ENCODE results near the gene PIGW.
A peak's percentile ranks its signal among the peaks of the same experiment; 100 is the strongest.
"Not testable (repeated sequence)": the region's sequence is repeated elsewhere in the genome, so short reads cannot be mapped to it uniquely, and the experiment has no call there.

PIGW gene

DNA sequence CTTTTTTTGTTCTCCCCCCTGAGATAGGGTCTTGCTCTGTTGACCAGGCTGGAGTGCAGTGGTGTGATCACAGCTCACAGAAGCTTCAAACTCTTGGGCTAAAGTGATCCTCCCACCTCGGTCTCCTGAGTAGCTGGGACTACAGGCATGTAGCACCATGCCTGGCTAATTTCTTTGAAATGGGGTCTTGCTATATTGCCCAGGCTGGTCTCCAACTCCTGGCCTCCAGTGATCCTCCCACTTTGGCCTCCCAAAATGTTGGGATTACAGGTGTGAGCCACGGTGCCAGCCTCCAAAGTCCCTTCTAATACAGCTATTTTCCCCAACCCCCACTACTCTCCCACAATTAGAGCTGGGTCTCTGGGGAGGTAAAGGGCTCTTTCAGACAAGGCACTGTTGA lies 26.3 kb upstream of the PIGW start:
- not testable (repeated sequence) for DNase-seq

DNA sequence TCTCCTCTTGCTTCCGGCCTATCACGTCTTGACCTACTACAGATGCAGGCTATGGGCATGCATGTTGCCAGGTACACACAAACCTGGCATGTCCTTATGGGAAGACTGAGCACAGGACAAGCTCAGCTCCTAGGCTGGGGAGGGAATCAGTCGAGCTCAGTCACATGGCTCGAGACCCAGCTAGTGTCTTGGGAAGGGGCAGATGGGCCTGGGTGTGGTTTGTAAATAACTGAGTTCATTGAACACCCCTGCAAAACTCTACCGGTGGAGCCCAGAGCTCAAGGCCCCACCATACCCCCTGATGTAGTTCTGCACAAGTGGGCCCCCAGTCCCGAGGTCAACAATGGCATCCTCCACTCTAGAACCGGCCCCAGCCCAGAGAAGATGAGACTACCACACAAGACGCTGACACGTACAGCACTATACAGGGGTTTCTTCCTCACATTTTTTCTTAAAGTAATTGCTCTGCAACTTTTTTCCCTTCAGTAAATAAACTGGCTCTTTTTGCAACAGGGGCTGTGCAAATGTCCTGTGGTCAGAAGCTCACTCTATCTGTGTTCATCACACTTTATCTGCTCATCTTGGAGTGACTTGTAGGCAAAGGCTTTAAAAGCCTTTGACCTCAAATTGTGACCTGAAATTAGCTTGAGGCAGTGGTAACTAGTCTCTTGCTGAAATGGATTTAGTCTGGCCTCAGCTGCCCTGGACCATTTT lies 25.4 kb upstream of the PIGW start:
- DNase-seq: no peak

DNA sequence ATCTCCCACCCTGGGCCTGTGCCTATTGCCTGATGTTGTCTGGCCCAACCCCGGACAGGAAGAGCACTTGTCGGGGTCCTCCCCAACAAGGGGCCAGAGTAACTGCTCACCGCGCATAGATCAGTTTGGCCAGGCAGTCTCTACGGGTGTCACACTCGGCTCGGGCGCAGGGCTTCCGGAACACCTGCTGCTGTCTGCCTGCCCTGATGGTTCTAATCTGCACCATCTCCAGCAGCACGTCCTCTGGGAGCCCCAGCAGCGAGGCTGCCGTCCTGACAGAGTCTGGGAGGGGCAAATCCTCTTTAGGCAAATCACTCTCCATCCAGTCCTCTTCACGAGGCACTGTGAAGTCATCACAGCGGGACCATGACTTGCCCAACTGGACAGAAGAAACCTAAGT lies 24.2 kb upstream of the PIGW start:
- DNase-seq: no peak

DNA sequence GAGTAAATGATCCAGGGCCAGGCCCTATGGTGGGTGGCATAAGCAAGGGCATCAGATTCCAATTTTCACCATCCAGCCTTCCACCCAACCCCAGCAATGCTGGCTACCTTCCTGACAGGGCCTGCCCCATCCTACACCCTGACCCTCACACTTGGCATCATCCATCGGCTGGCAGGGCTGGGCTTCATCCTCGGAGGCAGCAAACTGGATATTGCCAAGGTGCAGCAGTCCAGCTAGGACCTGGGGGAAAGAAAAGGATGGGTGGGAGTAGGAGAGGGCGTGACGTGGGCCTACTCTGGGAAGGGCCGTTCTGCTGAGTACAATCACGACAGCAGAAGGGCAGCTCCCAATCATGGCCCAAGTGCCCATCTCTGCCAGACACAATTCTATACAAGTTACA lies 23.6 kb upstream of the PIGW start:
- DNase-seq: no peak

GRCh38 chr17:36512641-36513040 lies 22.1 kb upstream of the PIGW start:
- DNase-seq: no peak

DNA sequence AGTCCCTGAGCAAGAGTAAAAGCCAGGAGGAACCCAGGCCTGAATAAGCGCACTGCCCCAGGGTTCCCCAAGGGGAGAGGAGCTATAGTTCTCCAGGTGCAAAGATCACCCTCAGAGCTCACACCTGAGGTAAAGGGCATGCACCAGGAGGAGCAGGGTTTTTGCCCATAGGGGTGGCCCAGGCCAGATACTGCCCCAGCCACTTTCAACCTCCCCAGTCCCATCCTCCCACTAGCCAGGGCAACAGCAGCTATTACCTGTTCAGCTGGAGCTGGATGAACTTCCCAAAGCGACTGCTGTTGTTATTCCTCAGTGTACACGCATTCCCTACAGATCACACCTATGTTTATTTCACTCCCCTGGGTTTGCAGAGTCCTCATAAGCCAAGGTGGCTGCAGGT lies 19.9 kb upstream of the PIGW start:
- DNase-seq: no peak

DNA sequence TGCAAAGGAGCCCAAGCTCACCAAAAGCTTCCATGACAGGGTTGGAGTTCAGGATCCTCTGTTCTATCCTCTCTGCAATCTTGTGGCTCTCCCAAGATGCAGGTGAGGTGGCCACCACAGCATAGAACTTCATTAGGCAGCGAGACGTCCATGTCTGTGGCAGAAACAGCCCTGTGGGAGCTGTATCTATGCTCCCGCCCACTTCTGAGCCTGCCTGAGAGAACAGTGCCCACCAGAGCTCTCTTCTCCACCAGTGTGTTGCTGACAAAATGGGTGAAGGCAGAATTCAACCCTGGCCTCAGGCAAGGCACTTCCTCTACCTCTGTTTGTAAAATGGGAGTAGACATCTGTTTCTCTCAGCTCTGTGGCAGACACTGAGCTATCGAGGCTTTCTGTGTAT lies 18.9 kb upstream of the PIGW start:
- no peak for DNase-seq

- DNase-seq: no peak
These were observed 11.7 kb upstream of the PIGW start for GRCh38 chr17:36523113-36523512.

DNA sequence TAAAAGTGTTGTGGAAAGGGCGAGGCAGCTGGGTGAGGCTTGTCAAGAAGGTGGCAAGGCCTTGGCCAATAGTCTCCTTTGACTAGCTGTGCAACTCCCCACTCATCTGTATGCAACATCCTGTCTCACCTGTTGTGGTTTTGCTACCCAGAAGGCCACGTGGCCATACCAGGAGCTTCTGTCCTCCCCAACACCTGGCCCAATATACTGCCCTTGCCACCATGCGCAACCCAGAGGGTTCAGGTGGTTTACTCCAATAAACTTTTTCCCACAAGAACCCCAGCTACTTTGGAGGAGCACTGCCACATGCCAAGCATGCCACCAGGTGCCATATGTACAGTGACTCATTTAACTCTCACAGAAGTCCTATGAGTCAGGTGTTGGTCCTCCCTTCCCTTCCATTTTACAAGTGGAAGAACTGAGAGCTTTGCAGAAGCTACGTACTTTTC lies 10.3 kb upstream of the PIGW start:
- no peak for DNase-seq

- DNase-seq: no peak
These were observed 9.7 kb upstream of the PIGW start for GRCh38 chr17:36525113-36525512.

- DNase-seq: no peak
These were observed 8.9 kb upstream of the PIGW start for GRCh38 chr17:36525888-36526287.

DNA sequence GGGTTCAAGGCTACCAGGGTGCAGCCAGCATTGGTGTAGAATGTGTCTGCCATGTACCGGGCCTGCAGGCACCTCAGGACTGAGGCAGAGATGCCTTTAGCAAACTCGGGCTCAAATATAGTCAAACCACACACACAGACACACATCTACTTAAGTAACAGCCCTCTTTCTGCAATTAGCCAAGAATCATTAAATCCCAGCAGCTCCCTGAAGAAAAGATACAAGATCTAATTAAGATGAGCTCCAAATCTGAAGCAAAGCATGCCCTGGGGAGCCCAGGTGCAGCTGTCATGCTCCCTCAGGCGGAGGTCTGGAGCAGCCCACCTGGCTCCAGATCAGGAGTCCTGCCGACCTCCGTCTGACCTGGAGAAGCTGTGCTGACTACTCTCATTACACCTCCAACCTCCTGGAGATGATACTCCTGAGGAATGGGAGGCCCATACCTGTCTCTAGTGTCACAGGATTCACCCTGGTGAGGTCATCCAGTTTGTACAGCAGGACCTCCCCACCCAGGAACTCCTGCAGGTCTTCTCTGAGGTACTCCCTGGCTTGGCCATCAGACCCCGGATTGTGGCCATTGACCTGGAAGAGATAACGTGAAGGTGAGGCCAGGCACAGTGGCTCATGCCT lies 7.1 kb upstream of the PIGW start:
- DNase-seq: no peak

- DNase-seq: no peak
These were observed 5.7 kb upstream of the PIGW start for GRCh38 chr17:36529121-36529520.

DNA sequence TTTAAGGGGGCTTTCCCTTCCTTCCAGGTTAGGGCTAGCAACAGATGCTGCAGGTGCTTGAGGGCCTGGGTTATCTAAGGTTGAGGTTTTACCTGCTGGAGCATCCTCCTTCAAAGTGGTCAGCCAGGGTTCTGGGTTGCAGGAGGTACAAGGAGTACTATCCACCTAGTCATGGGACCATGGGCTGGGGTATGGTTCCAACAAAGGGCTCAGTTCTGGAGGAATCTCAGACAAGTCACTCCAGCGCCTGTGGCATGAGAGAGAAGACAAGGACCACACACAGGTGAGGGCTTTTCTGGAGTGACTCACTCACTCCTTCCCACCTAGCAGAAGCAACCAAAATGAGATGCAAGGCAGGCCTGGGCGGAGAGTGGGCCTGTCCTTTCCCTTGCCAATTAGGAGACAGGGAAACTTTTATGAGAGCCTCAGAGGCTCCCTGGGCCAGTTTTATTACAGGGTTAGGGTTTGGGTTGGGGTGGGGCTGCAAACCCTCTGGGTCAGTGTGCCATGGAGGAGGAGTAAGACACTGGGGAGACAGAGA lies 2.3 kb upstream of the PIGW start:
- DNase-seq: no peak

- peak; percentile 57 for DNase-seq
These were observed 600 bp upstream of the PIGW start for GRCh38 chr17:36533935-36534839.

GRCh38 chr17:36535669-36536081 lies 888 bp downstream of the PIGW start:
- no peak for DNase-seq

DNA sequence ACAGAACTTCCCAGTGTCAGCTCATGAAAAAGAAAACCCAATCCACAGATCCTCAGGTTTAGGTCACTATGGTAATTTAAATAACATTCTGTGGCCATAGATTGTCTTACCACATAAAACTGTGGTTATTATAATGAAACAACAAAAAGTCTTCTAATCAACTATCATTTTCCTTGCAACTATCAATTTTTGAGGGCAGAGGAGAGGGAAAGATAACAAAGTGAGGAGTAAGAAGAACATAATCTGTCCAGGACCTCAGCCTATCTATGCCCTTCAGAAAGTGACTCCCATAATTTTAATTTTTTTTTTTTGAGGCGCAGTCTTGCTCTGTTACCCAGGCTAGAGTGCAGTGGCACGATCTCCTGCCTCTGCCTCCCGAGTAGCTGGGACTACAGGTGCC lies 5.9 kb downstream of the PIGW start:
- DNase-seq: no peak

GRCh38 chr17:36542755-36543154 lies 8.0 kb downstream of the PIGW start:
- DNase-seq: no peak

DNA sequence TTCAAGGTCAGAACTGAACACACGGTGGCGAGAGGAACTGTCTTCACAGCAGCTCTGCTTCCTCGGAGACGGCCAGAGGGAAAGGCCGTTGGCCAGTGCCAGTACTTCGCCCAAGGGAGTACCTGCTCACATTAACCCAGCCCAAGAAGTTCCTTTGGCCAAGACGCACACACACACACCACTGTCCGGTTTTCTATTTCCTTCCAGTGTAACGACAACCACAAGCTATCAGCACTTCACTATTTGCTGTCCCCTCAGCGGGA lies 9.2 kb downstream of the PIGW start:
- peak; percentile 10 for DNase-seq

GRCh38 chr17:36544307-36545076 lies 9.7 kb downstream of the PIGW start, which contains the start of gene GGNBP2:
TSS of gene GGNBP2 (plus strand) at chr17:36544919. CDS start at chr17:36545725, 806 bp downstream.
- peak; percentile 89 for DNase-seq

DNA sequence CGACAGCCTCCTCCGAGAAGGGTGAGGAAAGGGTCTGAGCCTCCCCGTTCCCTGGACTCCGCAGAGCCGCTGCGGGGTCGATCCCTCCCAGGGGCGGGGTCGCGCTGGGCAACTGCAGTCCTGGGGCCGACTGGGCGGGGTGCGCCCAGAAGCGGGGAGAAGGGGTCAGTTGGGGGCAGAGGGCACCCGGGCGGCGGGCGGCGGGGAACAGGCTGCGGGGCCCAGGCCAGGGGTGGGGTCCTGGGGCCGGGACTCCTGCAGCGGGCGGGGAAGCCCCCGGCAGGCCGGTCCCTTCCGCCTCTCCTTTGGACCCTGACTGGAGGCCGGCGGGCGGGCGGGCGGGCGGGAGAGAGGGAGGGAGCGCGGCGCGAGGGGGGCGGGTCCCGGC lies 10.3 kb downstream of the PIGW start:
- DNase-seq: no peak

GRCh38 chr17:36545465-36546417 lies 11.0 kb downstream of the PIGW start:
- DNase-seq: peak; percentile 96

Measured in stimulated activated CD4-positive, alpha-beta T cell treated with anti-CD3 and anti-CD28 coated beads, Interleukin-4, amount 100 ng/mL, for 1 hour (primary cell).